ENCODE data around the gene PTPRU.

Gene PTPRU

DNA sequence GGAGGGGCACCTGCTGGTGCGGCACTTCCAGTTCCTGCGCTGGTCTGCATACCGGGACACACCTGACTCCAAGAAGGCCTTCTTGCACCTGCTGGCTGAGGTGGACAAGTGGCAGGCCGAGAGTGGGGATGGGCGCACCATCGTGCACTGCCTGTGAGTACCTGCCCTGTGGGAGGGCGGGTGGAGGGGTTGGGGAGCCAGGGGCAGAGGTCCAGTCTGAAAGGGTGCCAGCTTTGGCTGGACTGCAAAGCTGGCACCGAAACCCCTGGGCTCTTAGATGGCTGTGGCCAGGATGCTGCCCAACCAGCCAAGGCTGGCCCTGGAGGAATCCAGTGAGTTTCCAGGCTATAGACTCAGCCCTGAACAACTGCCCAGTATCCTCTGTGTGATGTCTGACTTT, 87.3 kb downstream of the PTPRU start:
- H3K36me3 Mint-ChIP-seq: no peaks in the 10 kb centered on the region
- no peaks in the 10 kb centered on the region for H3K27me3 Mint-ChIP-seq
- CTCF ChIA-PET: no interaction called here
- H3K9me3 Mint-ChIP-seq: no peaks in the 10 kb centered on the region
- no peak overlapping the region for H3K27ac Mint-ChIP-seq
- no peak for DNase-seq
- no peak overlapping the region for H3K4me3 Mint-ChIP-seq
- H3K4me1 Mint-ChIP-seq: no peaks in the 10 kb centered on the region

DNA sequence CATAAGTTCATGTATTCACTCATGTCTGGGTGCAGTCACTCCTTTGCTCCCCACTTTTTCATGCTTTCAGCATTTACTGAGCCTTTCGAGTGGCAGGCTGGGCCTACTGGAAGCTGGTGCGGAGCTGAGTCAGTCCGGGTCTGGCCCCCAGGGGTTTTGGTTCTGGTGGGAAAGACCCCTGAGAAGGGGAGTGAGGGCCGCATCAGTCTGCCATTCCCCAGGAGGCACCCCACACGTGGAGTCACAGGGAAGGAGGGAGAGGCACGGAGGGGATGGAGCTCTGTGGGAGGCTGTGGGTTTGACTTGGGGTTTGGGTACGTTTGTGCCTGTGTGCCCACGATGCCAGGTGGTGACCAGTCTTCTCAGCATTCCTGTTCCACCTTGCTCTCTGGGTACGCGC, 87.9 kb downstream of the PTPRU start:
- CTCF ChIA-PET: no interaction called here
- H3K4me1 Mint-ChIP-seq: no peaks in the 10 kb centered on the region
- H3K4me3 Mint-ChIP-seq: no peak overlapping the region
- H3K27me3 Mint-ChIP-seq: no peaks in the 10 kb centered on the region
- H3K36me3 Mint-ChIP-seq: no peaks in the 10 kb centered on the region
- no peak for DNase-seq
- H3K27ac Mint-ChIP-seq: no peak overlapping the region
- H3K9me3 Mint-ChIP-seq: no peaks in the 10 kb centered on the region

DNA sequence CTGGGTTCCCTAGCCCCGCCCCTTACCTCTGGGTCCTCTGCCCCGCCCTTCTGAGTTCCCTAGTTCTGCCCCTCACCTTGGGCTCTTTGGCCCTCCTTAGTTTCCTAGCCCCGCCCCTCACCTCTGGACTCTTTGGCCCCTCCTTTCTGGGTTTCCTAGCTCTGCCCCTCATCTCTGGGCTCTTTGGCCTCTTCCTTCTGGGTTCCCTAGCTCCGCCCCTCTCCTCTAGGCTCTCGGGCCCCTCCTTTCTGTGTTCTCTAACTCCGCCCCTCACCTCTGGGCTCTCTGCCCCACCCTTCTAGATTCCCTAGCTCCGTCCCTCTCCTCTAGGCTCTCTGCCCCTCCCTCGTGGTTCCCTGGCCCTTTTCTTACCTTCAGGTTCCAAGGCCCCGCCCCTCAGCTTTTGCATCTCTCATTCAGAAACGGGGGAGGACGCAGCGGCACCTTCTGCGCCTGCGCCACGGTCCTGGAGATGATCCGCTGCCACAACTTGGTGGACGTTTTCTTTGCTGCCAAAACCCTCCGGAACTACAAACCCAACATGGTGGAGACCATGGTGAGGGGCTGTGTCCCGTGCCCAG, 88.5 kb downstream of the PTPRU start:
- Mint-ChIP-seq H3K9me3 (no peaks in the 10 kb centered on the region), H3K36me3 (no peaks in the 10 kb centered on the region), H3K4me1 (no peaks in the 10 kb centered on the region), H3K27ac (no peak overlapping the region), H3K27me3 (peaks cover under 1% of the 10 kb centered on the region), H3K4me3 (no peak overlapping the region)
- CTCF ChIA-PET: no interaction called here
- DNase-seq: no peak

DNA sequence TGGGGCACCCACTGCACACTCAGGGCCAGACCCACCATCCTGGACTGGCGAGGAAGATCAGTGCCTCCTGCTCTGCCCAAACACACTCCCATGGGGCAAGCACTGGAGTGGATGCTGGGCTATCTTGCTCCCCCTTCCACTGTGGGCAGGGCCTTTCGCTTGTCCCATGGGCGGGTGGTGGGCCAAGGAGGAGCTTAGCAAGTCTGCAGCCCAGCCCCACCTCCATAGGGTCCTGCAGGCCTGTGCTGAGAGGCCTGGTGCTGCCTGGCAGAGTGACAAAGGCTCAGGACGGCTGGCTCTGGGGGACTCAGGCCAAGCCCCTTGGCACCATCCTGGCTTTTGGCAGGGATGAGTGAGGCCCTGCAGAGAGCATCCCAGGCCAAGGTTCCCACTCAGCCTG, 89.4 kb downstream of the PTPRU start:
- H3K9me3 Mint-ChIP-seq: no peaks in the 10 kb centered on the region
- no peaks in the 10 kb centered on the region for H3K36me3 Mint-ChIP-seq
- no peak overlapping the region for H3K27ac Mint-ChIP-seq
- H3K27me3 Mint-ChIP-seq: peaks cover 7% of the 10 kb centered on the region
- no peaks in the 10 kb centered on the region for H3K4me1 Mint-ChIP-seq
- CTCF ChIA-PET: no interaction called here
- H3K4me3 Mint-ChIP-seq: no peak overlapping the region
- DNase-seq: no peak

DNA sequence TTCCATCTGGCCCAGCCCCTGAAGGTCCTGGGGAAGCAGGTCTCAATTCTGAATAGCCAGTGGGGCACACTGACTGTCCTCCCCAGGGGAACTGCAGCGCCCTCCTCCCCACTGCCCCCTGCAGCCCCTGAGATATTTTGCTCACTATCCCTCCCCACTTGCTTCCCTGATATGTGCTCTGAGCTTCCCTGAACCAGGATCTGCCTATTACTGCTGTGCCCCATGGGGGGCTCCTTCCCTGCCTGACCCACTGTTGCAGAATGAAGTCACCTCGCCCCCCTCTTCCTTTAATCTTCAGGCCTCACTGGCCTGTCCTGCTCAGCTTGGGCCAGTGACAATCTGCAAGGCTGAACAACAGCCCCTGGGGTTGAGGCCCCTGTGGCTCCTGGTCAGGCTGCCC, 89.8 kb downstream of the PTPRU start:
- H3K36me3 Mint-ChIP-seq: no peaks in the 10 kb centered on the region
- no peaks in the 10 kb centered on the region for H3K9me3 Mint-ChIP-seq
- H3K4me1 Mint-ChIP-seq: no peaks in the 10 kb centered on the region
- no peak overlapping the region for H3K27ac Mint-ChIP-seq
- H3K4me3 Mint-ChIP-seq: no peak overlapping the region
- CTCF ChIA-PET: no interaction called here
- no peak for DNase-seq
- peaks cover 11% of the 10 kb centered on the region for H3K27me3 Mint-ChIP-seq

DNA sequence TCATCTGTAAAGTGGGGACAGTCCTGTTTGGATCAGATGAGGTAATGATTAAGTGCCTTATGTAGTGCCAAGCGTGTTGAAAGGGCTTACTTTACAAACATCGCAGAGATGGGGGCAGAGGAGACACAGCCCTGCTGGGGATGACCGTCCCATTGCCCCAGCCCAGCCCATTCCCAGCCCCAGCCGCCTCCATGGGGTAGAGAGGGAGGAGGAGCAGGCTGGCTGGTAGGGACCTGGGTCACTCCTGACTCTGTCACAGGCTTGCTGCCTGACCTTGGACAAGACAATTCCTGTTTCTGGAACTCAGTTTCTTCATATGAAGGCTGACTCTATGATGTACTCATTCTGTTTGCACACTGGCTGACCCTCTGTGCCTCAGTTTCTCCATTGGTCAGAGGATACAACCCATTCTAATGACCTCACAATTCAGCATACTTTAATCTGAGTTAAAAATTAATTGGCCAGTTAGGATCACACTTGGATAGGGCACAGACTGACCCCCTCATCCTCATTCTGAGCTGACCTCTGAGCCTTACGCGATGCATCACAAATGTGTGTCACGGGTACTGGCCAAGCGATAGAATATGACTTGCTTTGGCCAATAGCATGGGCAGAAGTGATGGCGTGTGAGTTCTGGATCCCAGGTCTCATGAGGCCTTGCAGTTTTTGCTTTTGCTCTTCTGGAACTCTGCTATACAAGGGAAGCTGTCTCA, 91.1 kb downstream of the PTPRU start:
- no peak for DNase-seq
- Mint-ChIP-seq H3K4me1 (no peaks in the 10 kb centered on the region), H3K36me3 (no peaks in the 10 kb centered on the region), H3K27ac (no peak overlapping the region), H3K9me3 (no peaks in the 10 kb centered on the region), H3K27me3 (peaks cover 11% of the 10 kb centered on the region), H3K4me3 (no peak overlapping the region)
- CTCF ChIA-PET: no interaction called here

DNA sequence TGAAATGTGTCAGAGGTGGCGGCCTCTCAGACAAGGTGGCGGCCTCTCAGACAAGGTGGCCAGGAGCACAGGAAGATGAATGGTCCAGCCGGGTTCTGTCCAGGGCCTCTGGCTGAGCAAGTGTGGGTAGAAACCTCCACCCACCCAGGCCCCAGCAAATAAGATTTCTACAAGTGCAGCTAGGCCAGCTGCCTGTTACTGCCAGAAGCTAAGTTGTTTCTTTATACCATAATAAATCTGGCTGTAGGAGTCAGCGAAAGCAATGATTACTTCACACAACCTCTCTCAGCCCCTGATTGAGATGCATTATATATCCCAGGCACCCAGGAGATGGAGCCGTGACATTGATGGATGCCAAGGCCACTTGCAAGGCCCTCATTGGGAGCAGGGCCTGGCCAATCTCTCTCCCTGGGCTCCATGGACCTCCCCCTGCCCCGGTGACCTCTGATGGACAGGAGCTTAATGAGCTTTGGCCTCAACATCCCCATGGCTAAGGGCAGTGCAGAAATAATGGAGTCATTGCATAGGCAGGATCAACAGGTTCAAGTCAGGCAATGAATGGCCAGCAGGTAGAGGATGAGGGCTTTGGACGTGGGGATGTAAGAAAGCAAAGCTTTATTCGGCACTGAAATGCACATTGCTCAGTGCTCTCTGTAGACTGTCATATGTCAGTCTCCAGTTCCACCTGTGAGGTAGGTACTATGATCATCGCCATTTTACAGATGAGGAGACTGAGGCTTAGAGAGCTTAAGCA, 92.9 kb downstream of the PTPRU start:
- CTCF ChIA-PET: interaction anchor here (1.2 kb wide), 1 partner anchor 374 kb away, joined by 4 read pairs; no protein-coding TSS in a partner anchor
- H3K27ac Mint-ChIP-seq: no peak overlapping the region
- H3K36me3 Mint-ChIP-seq: no peaks in the 10 kb centered on the region
- H3K4me3 Mint-ChIP-seq: no peak overlapping the region
- no peaks in the 10 kb centered on the region for H3K9me3 Mint-ChIP-seq
- DNase-seq: no peak
- no peaks in the 10 kb centered on the region for H3K4me1 Mint-ChIP-seq
- H3K27me3 Mint-ChIP-seq: peaks cover 11% of the 10 kb centered on the region

DNA sequence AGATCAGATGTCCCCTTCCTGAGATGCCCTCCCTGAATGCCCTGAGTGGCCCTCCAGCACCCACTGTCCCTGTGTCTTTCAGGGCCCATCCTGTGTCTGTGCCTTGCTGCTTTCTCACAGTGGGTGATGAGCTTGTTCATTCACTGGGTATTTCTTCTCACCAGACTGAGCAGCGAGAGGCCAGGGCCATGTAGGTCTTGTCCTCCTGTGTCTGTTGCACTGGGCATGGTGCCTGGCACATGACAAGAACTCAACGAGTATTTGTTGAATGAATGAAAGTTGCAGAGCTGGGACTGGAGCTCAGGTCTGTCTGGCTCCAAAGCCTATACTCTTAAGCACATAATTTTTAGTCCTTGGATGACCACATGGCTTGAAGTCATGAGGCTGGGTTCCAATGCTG, 93.8 kb downstream of the PTPRU start:
- no peaks in the 10 kb centered on the region for H3K36me3 Mint-ChIP-seq
- CTCF ChIA-PET: interaction anchor here (1.1 kb wide), 1 partner anchor 11 kb away, joined by 4 read pairs; no protein-coding TSS in a partner anchor

DNA sequence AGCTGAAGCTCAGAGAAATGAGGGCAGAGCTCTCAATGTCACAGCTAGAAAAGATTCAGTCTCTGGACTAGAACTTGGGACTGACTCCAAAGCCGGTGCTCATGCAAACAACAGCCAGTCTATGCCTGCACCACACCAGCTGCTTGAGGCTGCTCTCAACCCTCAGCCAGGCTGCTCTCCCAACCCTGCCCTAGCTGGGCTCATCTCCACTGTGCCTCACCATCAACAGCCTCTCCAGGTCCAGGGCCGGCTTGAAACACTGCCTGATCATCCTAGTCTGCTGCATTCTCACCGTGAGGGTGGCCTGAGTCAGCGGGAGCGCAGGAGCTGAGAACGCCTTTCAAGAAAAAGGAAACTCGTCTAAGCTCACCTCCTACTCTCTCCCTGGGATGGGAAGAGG, 94.5 kb downstream of the PTPRU start:
- H3K27ac Mint-ChIP-seq: no peak overlapping the region
- peaks cover 11% of the 10 kb centered on the region for H3K27me3 Mint-ChIP-seq
- H3K36me3 Mint-ChIP-seq: no peaks in the 10 kb centered on the region
- no peak for DNase-seq
- no peaks in the 10 kb centered on the region for H3K4me1 Mint-ChIP-seq
- no peak overlapping the region for H3K4me3 Mint-ChIP-seq
- H3K9me3 Mint-ChIP-seq: no peaks in the 10 kb centered on the region
- CTCF ChIA-PET: interaction anchor here (1.1 to 2.0 kb wide), 2 partner anchors 10 to 13 kb away, joined by 4 to 9 read pairs; no protein-coding TSS in a partner anchor

More for the DNA sequence above, 93.8 kb downstream of the PTPRU start:
- H3K27me3 Mint-ChIP-seq: peaks cover 11% of the 10 kb centered on the region
- H3K9me3 Mint-ChIP-seq: no peaks in the 10 kb centered on the region
- H3K4me1 Mint-ChIP-seq: no peaks in the 10 kb centered on the region
- H3K4me3 Mint-ChIP-seq: no peak overlapping the region
- H3K27ac Mint-ChIP-seq: no peak overlapping the region
- DNase-seq: no peak

DNA sequence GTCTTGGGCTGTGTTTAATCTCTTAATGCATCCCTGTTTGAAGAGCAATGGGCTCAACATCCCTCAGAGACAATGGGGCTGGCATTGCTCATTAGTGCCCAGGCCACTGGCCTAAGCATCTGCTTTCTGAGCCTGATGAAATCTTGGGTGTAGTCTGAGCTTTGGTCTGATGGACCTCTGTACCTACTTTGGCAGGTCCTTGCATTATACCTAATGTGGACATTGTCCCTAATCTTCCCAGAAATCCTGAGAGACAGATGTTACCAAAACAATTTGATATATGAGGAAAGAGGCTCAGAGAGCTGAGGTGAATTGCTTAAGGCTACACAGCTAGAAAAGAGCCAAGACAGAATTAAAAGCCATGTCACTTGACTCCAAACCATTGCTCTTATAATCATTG, 95.0 kb downstream of the PTPRU start:
- no peaks in the 10 kb centered on the region for H3K36me3 Mint-ChIP-seq
- DNase-seq: no peak
- H3K27ac Mint-ChIP-seq: no peak overlapping the region
- H3K9me3 Mint-ChIP-seq: no peaks in the 10 kb centered on the region
- H3K4me3 Mint-ChIP-seq: no peak overlapping the region
- CTCF ChIA-PET: interaction anchor here (0.9 to 2.0 kb wide), 5 partner anchors 10 to 1378 kb away, joined by 3 to 9 read pairs (median 3); no protein-coding TSS in a partner anchor
- H3K4me1 Mint-ChIP-seq: no peaks in the 10 kb centered on the region
- peaks cover 11% of the 10 kb centered on the region for H3K27me3 Mint-ChIP-seq

DNA sequence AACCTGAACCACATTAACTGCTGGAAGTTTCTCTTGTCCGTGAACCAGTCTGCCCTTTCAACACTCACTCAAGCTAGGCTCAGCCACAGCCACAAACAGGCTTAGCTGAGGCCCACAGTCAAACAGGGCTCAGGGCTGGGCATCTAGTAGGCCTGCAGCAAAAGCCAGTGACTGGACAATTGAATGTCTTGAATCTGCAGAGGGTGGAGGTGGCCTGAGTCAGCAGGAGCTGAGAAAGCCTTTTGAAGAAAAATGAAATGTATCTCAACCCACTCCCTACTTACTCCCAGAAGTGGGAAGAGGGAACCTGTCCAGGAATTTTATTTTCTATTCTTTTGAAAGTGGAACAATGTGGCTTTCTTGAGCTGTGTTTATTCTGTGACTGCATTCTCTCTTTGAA, 95.4 kb downstream of the PTPRU start:
- DNase-seq: no peak
- no peaks in the 10 kb centered on the region for H3K36me3 Mint-ChIP-seq
- H3K4me1 Mint-ChIP-seq: no peaks in the 10 kb centered on the region
- no peak overlapping the region for H3K4me3 Mint-ChIP-seq
- CTCF ChIA-PET: interaction anchor here (0.9 to 2.0 kb wide), 5 partner anchors 9 to 1377 kb away, joined by 3 to 9 read pairs (median 3); no protein-coding TSS in a partner anchor
- no peak overlapping the region for H3K27ac Mint-ChIP-seq
- no peaks in the 10 kb centered on the region for H3K9me3 Mint-ChIP-seq
- H3K27me3 Mint-ChIP-seq: peaks cover 11% of the 10 kb centered on the region

DNA sequence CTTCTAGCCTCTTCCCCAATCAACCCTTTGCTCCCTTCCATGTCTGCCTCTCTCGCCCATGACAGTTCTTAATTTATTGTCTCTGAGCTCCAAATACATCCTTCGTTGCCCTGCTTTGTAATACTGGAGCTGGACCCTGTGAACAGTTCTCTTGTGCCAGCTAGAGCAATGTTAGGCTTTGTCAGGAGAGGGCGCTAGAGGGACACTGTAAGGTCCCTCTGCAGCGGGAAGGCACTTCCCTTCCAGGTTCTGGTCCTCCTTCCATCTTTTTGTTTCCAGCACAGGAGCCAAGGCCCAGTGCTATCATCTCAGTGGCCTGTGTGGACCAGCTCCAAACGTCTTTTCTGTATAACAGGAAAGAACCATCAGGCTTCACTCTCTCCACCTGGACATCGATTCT, 95.9 kb downstream of the PTPRU start:
- CTCF ChIA-PET: interaction anchor here (0.9 to 2.0 kb wide), 5 partner anchors 9 to 1377 kb away, joined by 3 to 9 read pairs (median 3); no protein-coding TSS in a partner anchor
- DNase-seq: peak; percentile 53

DNA sequence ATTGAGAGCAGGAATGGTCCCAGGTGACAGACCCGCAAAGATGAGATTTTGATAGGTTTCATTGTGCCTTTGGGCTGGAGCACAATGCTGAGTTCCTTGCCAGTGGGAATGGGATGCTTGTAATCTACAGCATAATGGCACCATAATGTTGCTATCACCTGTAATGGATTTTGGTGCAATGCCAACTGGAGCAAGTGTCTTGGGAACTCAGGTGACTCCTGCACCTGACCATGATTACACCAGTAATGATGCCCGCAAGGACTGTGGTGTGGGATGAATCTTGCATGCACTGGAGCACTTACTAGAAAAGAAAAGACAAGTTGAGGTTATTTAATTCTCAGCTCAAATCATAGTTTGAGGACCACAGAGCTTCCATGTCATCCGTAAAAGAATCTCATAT, 96.7 kb downstream of the PTPRU start:
- H3K4me3 Mint-ChIP-seq: no peak overlapping the region
- no peak overlapping the region for H3K27ac Mint-ChIP-seq
- no peak for DNase-seq
- H3K9me3 Mint-ChIP-seq: no peaks in the 10 kb centered on the region
- H3K36me3 Mint-ChIP-seq: no peaks in the 10 kb centered on the region
- H3K27me3 Mint-ChIP-seq: peaks cover 14% of the 10 kb centered on the region
- no peaks in the 10 kb centered on the region for H3K4me1 Mint-ChIP-seq
- CTCF ChIA-PET: interaction anchor here (0.7 to 1.8 kb wide), 2 partner anchors 8 to 774 kb away, joined by 3 to 8 read pairs; no protein-coding TSS in a partner anchor

More for the DNA sequence above, 95.9 kb downstream of the PTPRU start:
- Mint-ChIP-seq H3K36me3 (no peaks in the 10 kb centered on the region), H3K4me3 (no peak overlapping the region), H3K27ac (no peak overlapping the region), H3K9me3 (no peaks in the 10 kb centered on the region), H3K4me1 (no peaks in the 10 kb centered on the region), H3K27me3 (peaks cover 11% of the 10 kb centered on the region)

DNA sequence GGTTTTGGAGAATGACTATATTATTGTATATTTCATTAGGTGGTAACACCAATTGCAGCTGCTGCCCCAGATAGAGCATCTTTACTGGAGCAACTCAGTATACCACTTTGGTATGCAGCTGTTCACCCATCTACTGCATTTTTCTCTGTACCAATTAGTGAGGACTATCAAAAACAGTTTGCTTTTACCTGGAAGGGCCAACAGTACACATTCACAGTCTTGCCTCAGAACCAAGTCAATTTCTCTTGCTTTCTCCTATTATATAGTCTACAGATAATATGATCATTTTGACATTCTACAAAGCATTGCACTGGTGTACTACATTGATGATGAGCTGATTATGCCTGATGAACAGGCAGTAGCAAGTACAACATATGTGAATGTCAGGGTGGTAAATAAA, 99.3 kb downstream of the PTPRU start:
- Mint-ChIP-seq H3K27ac (no peak overlapping the region), H3K27me3 (peaks cover 19% of the 10 kb centered on the region), H3K36me3 (no peaks in the 10 kb centered on the region), H3K9me3 (no peaks in the 10 kb centered on the region), H3K4me3 (no peak overlapping the region), H3K4me1 (no peaks in the 10 kb centered on the region)
- CTCF ChIA-PET: no interaction called here
- DNase-seq: no peak
